Tibial nerve (tissue), 4 donors: Measurements from ENCODE around the gene MLC1. TPM values are rescaled to one million over a fixed set of nuclear protein-coding genes. Genes with fewer than 3 reads are reported as not detected.

ENCODE experiments used
- DNase-seq, 2 donors: peaks; one replicate each; pipeline ENCODE4 v3.0.0-alpha.2; 2019; ENCODE audit warnings: low spot score in 2 of 2
- H3K27ac ChIP-seq, 4 donors: fragments of 200-600 bp; sonication (generic) in 3 of 4; one replicate each; pipeline ENCODE4 v1.5.1; 2017 to 2019; ENCODE audit warnings: mild to moderate bottlenecking in 1 of 4
- H3K27me3 ChIP-seq, 2 donors: fragments of 200-600 bp; sonication (generic) in 1 of 2; one replicate each; pipeline versions ENCODE4 v1.5.1 to v1.6.0; 2017 to 2019
- H3K36me3 ChIP-seq, 3 donors: fragments of 200-600 bp; sonication (generic); one replicate each; pipeline ENCODE4 v1.5.1; 2018 to 2019
- H3K4me1 ChIP-seq, 4 donors: fragments of 200-600 bp; sonication (generic) in 3 of 4; one replicate each; pipeline ENCODE4 v1.5.1; 2017 to 2019
- H3K4me3 ChIP-seq, 4 donors: fragments of 200-600 bp; sonication (generic) in 3 of 4; one replicate each; pipeline ENCODE4 v1.5.1; 2017 to 2019; ENCODE audit warnings: mild to moderate bottlenecking in 1 of 4, moderate library complexity in 1 of 4
- H3K9me3 ChIP-seq, 4 donors: fragments of 200-600 bp; sonication (generic) in 3 of 4; one replicate each; pipeline ENCODE4 v1.5.1; 2017 to 2019
- CTCF ChIP-seq, 5 experiments: fragments of 200-600 bp in 3 of 5; fragments of 450-650 bp in 2 of 5; sonication (generic) in 3 of 5; IDR thresholded peaks; one replicate each; pipeline ENCODE4 v1.5.1; 2016 to 2019; ENCODE audit warnings: antibody characterized with exemption in 5 of 5, mild to moderate bottlenecking in 3 of 5, moderate library complexity in 2 of 5
- EP300 ChIP-seq, 2 donors: sonication (generic); formaldehyde crosslinking; IDR thresholded peaks; one replicate each; pipeline ENCODE4 v1.6.1; 2017; ENCODE audit warnings: antibody characterized with exemption in 2 of 2, mild to moderate bottlenecking in 1 of 2
- POLR2A ChIP-seq, 2 donors: fragments of 450-650 bp; IDR thresholded peaks; one replicate each; pipeline ENCODE4 v1.6.1; 2017; ENCODE audit warnings: antibody characterized with exemption in 2 of 2, mild to moderate bottlenecking in 2 of 2, moderate library complexity in 2 of 2
- WGBS, 2 donors: methylation state at CpG; one replicate each; pipeline ENCODE4 v1.1.5; 2018; 5-methylcytosine and 5-hydroxymethylcytosine counted together
- total RNA-seq, 4 donors: library from RNA; depleted of rRNA; stranded (reverse); fragments of >200 nt; gene quantifications; one replicate each; pipeline ENCODE4 v1.1.0, GENCODE V29; 2016

Gene MLC1
- total RNA-seq, 4 donors from 2014 or later: not detected

GRCh38 chr22:50012211-50013181 is 72.7 kb downstream of the MLC1 start, which contains the start of gene IL17REL:
Gene IL17REL, minus strand, starts transcription at chr22:50012765. Its CDS starts 119 bp downstream, at chr22:50012646.
- peaks cover 0 to 91% of the 10 kb centered on the region in 2 donors for H3K27me3 ChIP-seq
- H3K4me1 ChIP-seq: peaks cover 0 to 20% (median 8%) of the 10 kb centered on the region in 4 donors
- H3K4me3 ChIP-seq: no peak within 1 kb of the TSS
- 49 to 61% methylated on average over 24 to 29 of the region's 29 CpGs for WGBS, 2 donors
- no peak for DNase-seq
- H3K9me3 ChIP-seq: no peaks in the 10 kb centered on the region
- no peak within 1 kb of the TSS for H3K27ac ChIP-seq
- TF ChIP-seq CTCF (IDR thresholded peaks at IDR 0.05) (peak in 3 of 5 experiments; percentile 5 to 27 (median 9)), POLR2A (IDR thresholded peaks at IDR 0.05) (no peak)
- no peaks in the 10 kb centered on the region for H3K36me3 ChIP-seq

- Histone ChIP-seq H3K36me3 (no peaks in the 10 kb centered on the region), H3K4me3 (no peak overlapping the region), H3K4me1 (peaks cover 0 to 20% (median 8%) of the 10 kb centered on the region in 4 donors), H3K27me3 (peaks cover 0 to 83% of the 10 kb centered on the region in 2 donors), H3K9me3 (no peaks in the 10 kb centered on the region), H3K27ac (no peak overlapping the region)
- WGBS, 2 donors: 49 to 51% methylated on average over 15 to 17 of the region's 18 CpGs
- DNase-seq: no peak
- TF ChIP-seq CTCF (IDR thresholded peaks at IDR 0.05) (no peak), EP300 (IDR thresholded peaks at IDR 0.05) (no peak), POLR2A (IDR thresholded peaks at IDR 0.05) (no peak)
These were observed 73.6 kb downstream of the MLC1 start for GRCh38 chr22:50011447-50012210.

- TF ChIP-seq POLR2A (IDR thresholded peaks at IDR 0.05): no peak
- TF ChIP-seq CTCF (IDR thresholded peaks at IDR 0.05): no peak
- no peak for TF ChIP-seq EP300 (IDR thresholded peaks at IDR 0.05)
- Histone ChIP-seq H3K36me3 (no peaks in the 10 kb centered on the region), H3K4me1 (peaks cover 0 to 20% (median 8%) of the 10 kb centered on the region in 4 donors), H3K27me3 (peaks cover 0 to 76% of the 10 kb centered on the region in 2 donors), H3K9me3 (no peaks in the 10 kb centered on the region), H3K4me3 (peak overlapping the region in 1 of 4 donors; percentile 12), H3K27ac (no peak overlapping the region)
- DNase-seq: no peak
- WGBS, 2 donors: 3 to 5% methylated on average over 30 to 43 of the region's 61 CpGs
These were observed 74.4 kb downstream of the MLC1 start for GRCh38 chr22:50010676-50011446.

GRCh38 chr22:50009765-50010675 is 75.2 kb downstream of the MLC1 start:
- Histone ChIP-seq H3K9me3 (no peaks in the 10 kb centered on the region), H3K36me3 (no peaks in the 10 kb centered on the region), H3K27me3 (peaks cover 0 to 68% of the 10 kb centered on the region in 2 donors), H3K27ac (no peak overlapping the region), H3K4me1 (peaks cover 0 to 17% (median 8%) of the 10 kb centered on the region in 4 donors), H3K4me3 (peak overlapping the region in 1 of 4 donors; percentile 12)
- DNase-seq: no peak
- WGBS, 2 donors: 52 to 62% methylated on average over 22 to 41 of the region's 46 CpGs
- TF ChIP-seq CTCF (IDR thresholded peaks at IDR 0.05) (no peak), POLR2A (IDR thresholded peaks at IDR 0.05) (no peak), EP300 (IDR thresholded peaks at IDR 0.05) (no peak)
